Effector CD4-positive, alpha-beta T cell (primary cell): ENCODE data around the gene MLF1.
"Not testable (repeated sequence)": the region's sequence is repeated elsewhere in the genome, so short reads cannot be mapped to it uniquely, and the experiment has no call there.

Experiments used
- DNase-seq: peaks from one replicate; pipeline ENCODE4 v3.0.0-alpha.2; 2020
- total RNA-seq: gene quantifications from one replicate; lab custom pipeline; 2026; lab: John Stamatoyannopoulos, UW

The MLF1 gene, protein sequence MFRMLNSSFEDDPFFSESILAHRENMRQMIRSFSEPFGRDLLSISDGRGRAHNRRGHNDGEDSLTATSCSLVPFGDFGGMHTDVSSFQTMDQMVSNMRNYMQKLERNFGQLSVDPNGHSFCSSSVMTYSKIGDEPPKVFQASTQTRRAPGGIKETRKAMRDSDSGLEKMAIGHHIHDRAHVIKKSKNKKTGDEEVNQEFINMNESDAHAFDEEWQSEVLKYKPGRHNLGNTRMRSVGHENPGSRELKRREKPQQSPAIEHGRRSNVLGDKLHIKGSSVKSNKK
- total RNA-seq, result 13.1 reads per million, percentile 37 among the genes with 10 or more reads in this experiment

DNA sequence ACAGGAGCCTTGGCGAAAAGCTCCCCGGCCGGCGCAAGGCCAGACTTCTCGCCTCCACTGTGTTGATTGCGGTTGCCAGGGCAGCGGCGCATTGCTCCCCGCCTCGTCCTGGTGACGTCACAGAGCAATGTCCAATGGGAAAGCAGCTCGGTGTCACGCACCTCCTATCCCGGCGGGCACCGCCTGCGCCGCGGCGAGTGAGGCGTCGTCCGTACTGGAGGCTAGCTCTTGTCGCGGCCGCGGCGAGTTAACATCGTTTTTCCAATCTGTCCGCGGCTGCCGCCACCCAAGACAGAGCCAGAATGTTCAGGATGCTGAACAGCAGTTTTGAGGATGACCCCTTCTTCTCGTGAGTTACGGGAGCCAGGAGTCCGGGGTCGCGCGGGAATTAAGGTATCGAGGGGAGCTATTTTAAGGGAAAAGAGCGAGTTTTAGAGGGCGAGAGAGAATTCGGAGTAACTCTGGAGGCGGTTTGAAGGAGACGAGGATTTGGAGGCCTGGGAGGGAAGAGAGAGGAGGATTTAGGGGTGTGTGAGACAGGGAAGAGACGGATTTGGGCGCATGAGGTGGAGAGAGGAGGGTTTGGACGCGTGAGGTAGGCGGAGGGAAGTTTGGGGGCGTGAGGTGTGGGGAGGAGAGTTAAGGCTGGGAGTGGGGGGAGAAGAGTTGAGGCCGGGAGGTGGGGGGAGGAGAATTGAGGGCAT is at the start of gene MLF1:
Gene MLF1 (plus strand): TSS at position 196 of the 704 bp plus-strand sequence. CDS start 107 bp downstream, at position 303.
- DNase-seq, result peak; percentile 60

DNA sequence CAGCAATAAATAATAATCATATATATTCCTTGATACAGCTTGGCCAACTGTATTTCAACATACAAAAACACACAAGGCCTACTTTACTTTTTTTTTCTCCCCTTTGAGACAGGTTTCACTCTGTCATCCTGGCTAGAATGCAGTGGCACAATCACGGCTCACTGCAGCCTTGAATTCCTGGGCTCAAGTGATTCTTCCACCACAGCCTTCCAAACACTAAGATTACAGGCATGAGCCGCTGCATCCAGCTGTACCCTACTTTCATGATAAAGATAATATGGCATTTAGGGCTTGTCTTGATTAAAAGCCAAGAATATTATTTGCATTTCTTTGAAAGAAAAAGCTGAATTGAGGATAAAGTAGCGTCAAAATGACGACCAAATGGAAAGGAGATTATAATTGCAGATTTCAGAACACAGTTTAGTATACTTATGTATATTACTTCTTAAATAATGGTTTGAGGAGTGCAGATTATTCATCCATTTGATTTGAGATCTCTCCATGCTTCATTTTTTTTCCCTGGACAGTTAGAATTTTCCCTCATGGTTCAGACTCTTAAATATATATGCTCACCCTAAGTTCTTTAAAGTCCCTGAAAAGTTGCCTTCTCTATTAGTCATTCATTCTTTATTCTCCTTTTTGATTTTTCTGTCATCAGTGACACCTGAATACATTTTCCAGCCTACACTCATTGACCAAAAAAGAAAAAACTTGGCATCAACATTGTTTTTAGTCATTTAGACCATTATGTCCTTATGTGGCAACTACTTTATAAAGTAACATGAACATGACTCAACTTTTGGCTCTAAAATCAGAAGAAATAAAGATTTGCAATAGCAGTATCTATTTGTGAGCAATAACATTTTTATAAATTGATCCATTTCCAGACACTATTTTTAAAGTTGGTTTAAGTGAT is 48.5 kb upstream of the MLF1 start:
- DNase-seq, result no peak

DNA sequence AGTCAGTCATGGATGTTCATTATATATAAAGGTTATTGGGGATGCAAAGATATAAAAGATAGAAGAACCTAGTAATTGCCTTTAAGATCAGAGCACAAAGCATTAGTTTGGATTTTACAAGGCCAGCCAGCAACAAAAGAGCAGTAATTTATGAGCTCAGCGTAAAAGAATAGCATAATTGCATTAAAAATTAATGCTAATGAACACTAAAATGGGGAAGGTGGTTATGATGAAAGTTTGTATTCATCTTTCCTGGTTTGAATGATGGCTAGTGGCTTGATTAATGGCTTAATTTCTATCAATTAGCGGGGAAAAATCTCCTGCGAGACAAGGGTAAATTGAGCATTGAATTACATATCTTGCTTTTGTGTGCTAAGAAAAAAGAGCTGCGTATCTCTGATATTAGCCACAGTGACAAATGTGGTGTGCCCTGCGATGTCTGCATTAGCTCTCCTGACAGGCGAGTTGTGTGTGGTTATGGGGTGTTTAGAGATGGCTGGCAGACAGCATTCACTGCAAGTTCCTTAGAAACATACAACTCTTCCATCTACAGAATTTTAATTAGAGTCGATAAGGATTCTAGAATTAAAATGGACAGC is 42.8 kb upstream of the MLF1 start:
- DNase-seq, result no peak

DNA sequence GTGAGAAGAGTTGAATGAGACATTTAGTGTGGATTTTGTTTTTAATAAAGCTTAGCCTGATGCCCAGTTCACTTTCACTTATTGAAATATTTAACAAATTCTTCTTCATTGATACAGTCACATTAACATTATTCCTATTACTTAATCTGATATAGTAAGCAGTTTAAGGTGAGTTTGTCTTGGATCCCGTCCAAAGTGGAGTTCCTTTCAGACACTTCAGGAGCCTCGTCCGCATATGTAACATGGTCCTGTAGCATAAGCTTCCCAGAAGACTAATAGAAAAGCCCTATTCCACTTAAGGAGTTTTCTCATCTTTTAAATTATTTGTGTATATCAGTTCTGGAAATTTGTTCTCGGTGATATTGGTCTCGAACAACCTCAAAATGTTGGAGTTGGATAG is 39.7 kb upstream of the MLF1 start:
- DNase-seq, result no peak

DNA sequence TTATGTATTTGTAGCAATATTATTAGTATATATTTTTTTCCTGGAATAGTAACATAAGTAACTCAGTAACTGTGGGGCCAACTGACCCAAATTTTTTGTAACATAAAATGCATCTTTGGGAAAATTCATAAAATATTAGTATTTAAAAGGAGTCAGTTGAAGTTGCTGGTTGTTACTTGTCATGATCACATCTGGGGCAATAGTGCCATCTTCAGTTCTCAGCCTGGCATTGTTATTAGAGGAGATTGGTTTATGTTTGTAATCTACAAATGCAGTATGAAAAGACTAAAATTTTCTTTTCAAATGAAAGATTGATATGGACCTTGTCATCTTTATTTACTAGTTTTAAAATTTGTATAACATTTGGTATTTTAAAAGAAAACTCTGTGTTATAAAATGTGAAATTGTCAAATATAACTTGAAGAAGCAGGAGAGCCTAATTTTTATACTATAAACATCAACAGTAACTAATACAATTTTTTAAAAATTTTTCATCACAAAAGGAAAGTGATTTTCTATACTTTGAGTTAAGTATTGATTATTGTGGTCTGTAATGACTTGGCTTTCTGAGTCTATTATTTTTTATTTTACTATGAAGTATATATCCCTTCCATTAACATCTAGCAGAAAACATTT is 38.8 kb upstream of the MLF1 start:
- DNase-seq, result no peak

DNA sequence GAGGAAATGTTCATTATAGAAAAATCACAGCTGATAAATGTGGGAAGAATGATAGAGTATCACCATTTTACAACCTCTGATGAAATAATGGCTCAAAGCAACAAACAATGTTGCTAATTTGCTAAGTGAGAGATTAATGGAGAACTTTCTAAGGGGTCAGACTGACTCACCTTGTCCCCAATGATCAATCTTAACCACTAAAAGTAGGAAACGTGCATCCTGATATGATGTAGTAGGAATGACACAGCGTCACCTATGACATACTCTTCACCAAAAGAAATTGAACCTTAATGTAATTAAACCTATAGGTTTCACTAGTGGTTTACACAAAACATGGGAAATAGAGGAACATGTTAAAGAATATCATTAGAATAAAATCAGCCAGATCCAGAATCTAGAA is 35.1 kb upstream of the MLF1 start:
- DNase-seq, result no peak

DNA sequence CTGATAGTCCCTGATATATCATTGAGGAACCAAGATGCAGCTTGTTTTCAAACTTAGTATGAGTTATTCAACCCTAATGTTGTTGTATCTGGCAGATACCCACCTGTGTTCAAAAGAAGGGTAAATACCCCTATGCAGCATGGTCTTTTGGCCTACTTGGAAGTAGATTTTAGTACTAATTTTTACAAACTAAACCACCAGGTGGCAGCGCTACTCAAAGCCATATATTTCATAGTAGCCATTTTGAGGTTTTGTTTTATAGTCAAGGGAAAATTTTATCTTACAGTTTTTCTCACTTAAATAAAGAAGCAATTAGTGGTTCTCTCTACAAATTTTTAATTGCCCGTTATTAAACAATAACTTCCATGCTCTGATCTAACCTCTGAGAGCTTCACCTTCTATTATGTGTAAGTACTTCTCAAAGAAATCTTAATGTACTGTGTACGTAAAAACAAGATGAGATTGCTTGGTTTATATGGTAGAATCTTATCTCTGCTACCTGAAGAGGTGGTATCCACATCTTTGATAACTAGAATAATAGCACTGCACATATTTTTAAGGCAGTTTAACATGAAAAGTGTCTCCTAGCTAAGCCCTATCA is 31.5 kb upstream of the MLF1 start:
- peak; percentile 38 for DNase-seq

DNA sequence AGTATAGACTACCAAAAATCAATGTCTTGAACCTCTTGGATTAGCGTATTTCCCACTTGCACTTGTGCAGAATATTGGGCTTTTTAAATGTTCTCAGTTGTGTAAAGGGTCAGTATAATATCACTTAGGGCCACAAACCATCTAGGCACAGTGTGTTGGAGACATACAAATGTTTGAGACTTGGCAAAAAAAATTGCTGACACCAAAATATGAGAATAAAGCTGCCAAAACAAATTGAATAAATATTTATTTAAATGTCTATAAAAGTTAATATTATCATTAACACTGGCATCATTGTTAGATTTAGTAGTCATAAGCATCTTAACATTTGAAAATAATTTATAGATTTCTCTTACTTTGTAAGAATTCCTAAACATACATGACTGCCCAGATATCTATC is 30.9 kb upstream of the MLF1 start:
- no peak for DNase-seq

DNA sequence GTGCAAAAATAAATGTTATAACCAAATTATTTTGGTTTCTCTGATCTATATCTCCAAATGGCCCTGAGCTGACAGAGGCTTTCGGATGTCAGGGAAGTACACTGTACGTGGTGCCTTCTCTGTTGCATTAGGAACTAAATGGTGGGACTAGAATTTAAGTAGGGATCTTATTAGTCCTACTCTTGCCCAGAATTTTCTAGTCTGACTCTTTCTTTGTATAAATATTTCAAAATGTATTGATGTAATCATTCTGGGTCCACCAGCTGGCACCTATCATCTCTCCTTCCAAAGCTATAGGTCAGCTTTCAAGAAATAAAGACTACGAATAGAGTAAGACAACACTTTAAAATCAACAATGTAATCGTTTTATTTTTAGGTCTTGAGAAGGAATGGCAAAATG is 22.3 kb upstream of the MLF1 start:
- no peak for DNase-seq

DNA sequence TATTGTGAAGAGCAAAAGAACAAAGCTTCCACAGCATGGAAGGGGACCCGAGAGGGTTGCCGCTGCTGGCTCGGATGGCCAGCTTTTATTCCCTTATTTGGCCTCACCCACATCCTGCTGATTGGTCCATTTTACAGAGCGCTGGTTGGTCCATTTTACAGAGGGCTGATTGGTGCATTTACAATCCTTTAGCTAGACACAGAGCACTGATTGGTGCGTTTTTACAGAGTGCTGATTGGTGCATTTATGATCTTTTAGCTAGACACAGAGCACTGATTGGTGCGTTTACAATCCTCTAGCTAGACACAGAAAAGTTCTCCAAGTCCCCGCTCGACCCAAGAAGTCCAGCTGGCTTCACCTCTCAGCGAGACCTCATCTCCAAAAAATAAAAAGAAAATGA is 21.1 kb upstream of the MLF1 start:
- not testable (repeated sequence) for DNase-seq

DNA sequence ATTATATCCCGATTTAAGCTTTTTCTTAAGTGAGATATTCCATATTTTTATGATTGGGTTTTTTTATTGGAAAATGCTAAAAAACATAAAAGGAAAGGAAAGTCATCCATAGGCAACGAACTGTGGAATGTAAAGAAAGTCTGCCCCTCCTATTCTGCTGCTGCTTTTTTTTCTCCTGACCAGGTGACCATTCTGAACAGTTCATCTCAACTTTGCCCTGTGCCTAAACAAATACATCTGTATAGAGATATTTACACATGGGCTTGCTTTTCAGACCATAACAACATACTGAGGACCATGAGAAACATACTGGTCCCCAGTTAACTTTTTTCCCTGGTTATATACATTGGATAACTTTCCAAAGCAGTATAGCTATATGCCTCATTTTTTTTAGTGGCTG is 18.9 kb upstream of the MLF1 start:
- no peak for DNase-seq

DNA sequence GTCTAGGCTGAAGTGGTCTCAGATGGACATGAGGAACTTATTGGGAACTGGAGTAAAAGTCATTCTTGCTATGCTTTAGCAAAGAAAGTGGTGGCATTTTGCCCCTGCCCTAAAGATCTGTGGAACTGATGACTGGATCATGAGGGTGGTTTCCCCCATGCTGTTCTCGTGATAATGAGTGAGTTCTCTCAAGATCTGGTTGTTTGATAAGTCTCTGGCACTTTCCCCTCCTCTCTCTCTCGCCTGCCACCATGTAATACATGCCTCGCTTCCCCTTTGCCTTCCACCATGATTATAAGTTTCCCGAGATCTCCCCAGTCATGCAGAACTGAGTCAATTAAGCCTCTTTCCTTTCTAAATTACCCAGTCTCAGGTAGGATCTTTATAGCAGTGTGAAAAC is 11.5 kb upstream of the MLF1 start:
- no peak for DNase-seq

DNA sequence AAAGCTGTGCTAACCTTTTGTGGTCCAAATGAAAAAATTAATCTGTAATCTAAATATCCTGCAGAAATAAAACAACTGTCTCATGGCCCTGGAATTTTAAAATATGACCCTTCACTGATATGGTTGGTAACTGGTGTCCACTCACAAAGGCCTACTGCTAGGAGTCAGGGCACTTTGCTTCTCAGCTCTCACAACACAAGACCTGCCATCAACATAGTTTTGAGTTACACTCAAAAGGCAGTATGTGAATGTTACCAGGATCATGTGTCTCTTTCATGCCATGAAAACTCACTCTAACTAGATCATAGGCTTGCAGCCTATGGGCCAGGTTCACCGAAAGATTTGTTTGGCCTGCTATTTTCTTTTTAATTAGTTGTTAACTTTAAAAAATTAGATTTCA is 10.0 kb upstream of the MLF1 start:
- no peak for DNase-seq

DNA sequence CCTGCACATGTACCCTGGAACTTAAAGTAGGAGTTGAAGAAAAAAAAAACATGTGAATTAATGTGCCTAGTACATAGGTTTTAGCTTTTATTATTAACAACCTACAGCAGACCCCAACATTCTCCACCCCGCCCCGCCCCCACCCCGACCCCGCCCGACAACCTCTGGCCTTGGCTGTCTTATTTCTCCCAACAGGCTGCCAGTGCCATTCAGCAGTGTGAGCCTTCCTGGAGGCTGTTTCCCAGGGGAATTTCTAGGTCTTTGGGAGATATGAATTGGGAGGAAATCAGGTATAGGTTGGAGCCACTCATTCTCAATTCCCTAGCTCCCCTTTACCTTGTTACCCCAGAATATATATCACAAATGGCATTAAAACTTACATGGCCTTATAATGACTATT is 8.3 kb upstream of the MLF1 start:
- DNase-seq, result no peak

DNA sequence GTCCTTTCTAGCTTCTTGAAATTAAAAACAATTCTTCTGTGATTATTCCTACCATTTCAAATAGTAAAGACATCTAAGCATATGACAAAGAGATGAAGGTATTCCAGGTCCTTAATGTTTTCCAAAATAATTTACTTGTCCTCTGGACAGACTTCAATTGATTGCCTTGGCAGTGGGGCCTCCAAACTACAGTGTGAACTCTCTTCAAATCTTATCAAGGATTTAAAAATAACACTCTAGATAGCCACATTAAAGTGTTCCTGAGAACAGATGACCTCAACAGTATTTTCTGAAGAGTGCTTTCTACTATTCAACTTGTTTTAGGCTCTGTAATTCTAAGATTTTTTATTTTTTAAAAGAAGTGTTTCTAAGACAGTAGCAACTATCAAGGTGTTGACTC is 7.9 kb upstream of the MLF1 start:
- no peak for DNase-seq

DNA sequence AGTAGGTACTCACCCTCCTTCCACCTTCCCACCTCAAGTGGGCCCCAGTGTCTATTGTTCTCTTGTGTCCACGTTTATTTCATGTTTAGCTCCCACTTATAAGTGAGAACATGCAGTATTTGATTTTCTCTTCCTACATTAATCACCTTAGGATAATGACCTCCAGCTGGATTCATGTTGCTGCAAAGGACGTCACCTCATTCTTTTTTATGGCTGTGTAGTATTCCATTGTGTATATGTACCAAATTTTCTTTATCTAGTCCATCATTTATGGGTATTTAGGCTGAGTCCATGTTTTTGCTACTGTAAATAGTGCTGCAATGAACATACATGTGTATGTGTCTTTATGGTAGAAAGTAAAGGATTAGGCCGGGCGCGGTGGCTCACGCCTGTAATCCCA is 5.9 kb upstream of the MLF1 start:
- no peak for DNase-seq

DNA sequence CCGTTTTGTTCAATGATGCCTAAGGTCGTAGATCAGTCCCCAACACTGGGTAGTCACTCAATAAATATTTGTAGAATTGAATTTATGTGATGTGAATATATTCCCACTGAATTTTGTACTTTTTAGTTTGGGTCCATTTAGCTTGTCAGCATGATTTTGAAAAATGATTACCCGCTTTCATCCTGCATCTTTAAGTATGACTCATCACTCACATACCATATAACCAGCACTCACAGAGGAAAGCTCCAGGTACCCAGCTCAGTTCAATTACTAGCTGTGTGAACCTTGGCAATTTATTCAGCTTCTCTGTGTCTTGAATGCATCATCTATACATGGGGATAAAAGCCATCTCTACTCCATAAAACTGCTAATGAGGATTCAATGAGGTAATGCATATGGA is 2.2 kb upstream of the MLF1 start:
- DNase-seq, result no peak

DNA sequence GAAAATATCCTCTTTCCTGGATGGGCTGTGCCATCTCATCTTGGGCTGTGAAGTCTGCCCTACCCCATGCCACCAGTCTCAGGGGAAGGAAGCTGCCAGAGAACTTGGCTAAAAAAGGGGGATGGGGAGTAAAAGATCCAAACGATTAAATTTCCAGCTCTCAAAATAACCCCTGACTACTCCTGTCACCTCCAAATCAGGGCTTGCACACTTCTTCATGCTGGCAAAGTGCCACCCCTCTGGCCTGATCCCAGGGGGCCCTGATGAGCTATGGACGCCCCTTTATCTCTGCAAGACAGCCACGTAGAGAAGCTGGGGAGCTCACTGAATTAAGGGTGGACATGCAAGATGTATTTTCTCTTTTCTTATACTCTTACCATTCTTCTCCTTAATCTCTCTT is 1.2 kb upstream of the MLF1 start:
- DNase-seq, result no peak

DNA sequence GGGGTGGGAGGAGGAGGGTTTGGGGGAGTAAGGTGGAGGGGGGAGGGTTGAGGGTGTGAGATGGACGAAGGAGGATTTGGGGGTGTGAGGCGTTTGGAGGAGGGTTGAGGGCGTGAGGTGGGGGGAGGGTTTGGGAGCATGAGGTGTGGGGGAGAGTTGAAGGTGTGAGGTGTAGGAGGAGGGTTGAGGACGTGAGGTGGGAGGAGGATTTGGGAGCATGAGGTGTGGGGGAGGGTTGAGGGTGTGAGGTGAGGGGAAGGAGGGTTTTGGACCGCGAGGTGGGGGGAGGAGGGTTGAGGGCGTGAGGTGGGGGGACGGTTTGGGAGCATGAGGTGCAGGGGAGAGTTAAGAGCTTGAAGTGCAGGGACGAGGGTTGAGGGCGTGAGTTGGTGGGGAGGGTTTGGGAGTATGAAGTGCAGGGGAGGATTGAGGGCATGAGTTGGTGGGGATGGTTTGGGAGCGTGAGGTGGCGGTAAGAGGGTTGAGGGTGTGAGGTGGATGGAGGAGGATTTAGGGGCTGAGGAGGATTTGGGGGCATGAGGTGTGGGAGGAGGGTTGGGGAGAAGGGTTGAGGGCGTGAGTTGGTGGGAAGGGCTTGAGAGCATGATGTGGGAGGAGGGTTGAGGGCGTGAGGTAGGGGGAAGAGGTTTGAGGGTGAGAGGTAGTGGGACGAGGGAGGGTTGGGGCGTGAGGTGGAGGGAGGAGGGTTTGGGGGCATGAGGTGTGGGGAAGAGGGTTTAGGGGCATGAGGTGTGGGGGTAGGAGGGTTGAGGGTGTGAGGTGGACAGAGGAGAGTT is 1.2 kb downstream of the MLF1 start:
- no peak for DNase-seq

DNA sequence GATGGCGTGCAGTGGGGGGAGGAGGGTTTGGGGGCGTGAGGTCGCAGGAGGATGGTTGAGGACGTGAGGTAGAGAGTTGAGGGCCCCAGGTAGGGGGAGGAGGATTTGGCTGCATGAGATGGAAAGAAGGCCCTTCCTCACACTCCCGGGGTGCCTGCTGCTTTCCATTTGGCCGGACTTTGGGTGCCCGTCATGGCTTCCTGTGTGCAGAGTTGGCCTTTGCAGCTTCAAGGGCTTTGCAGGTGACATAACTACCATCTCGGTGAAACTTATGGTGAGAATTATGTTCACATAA is 1.7 kb downstream of the MLF1 start:
- no peak for DNase-seq

DNA sequence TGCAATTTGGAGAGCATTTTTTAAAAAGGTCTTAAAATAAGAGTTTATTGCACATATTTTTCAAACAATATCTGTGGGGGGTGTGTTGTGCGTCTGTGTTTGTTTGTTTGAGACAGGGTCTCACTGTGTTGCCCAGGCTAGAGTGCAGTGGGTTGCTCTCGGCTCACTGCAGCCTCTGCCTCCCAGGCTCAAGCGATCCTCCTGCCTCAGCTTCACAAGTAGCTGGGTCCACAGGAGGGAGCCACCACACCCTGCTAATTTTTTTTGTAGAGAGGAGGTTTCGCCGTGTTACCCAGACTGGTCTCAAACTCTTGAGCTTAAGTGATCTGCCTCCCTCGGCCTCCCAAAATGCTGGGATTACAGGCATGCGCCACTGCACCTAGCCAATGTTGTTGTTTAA is 2.7 kb downstream of the MLF1 start:
- no peak for DNase-seq

DNA sequence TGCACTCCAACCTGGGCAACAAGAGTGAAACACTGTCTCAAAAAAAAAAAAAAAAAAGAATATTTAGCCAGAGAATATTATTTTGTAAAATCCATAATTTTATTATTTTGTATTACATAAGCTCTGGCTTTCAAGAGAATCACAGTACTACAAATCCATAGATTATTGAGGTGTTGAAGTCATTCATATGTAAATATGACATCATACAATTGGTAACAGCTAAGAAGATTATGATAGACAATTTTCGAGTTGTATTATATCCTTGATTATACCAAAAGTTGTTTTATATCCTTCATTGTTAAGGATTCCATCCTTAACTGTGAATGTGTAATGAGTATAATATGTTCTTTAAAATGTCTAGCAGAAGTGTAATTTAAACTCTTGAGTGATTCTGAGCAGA is 3.7 kb downstream of the MLF1 start:
- DNase-seq, result no peak
